ENCODE measurements around the gene ELF4. TPM values are rescaled to one million over a fixed set of nuclear protein-coding genes. Genes with fewer than 3 reads are reported as not detected.

Gene ELF4
- total and polyA plus RNA-seq, 2 of the 13 experiments (the other 11 are each of a cell fraction or from before 2014, with no cell fraction given), result 1.3 to 2.6 TPM

DNA sequence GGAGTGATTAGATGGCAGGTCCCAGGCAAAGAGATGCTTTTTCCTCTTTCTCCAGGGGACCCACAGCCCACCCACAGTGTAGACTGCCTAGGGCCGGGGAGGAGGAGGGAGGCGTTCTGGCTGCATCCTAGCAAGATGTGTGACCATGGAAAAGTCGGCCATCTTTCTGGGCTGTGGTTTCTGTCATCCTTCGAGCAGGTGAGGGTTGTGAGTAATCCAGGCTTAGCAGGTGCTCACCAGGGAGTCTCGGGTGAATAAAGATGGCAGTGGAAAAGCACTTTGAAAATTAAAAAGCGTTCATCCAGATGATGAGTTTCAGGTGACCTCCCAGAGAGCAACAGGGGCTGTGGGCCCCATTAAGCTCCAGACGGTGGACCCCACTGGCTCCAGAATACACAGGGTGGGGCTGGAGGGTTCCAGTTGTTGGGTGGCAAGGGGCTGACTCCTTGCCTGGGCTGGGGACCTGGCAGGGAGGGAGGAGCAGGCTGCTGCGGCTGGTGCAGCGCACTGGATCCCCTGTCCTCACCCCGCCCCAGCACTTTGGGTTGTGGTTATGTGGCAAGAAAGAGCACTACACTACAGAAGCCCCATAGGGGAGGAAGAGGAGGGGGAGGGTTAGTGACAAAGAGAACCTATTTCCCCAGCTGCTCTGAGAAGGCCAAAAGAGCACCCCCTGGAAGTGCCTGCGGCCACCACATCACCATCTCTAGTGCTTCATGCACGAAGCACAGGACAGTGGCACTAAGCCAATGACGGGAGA, 23.7 kb downstream of the ELF4 start:
- Histone ChIP-seq H4K20me1 (ENCODE audit: insufficient read depth, low read length) (no peaks in the 10 kb centered on the region), H3K4me2 (ENCODE audit: low read depth, low read length) (no peak overlapping the region), H3K9ac (ENCODE audit: insufficient read depth, low read depth, low read length) (no peak overlapping the region), H3K79me2 (ENCODE audit: insufficient read depth, low read length) (no peaks in the 10 kb centered on the region), H3K27me3 (ENCODE audit: control insufficient read depth in 1 of 2, insufficient read depth in 2 of 2, low read length in 2 of 2) (no peaks in the 10 kb centered on the region), H3K4me1 (ENCODE audit: insufficient read depth, low read length) (peaks cover 13% of the 10 kb centered on the region), H3K27ac (ENCODE audit: extremely low read length, insufficient read depth, low read length) (no peak overlapping the region), H3K9me3 (ENCODE audit: low read length) (no peaks in the 10 kb centered on the region), H3K36me3 (replicated peaks in 1 of 2; ENCODE audit: control insufficient read depth in 1 of 2, insufficient read depth in 2 of 2, low read length in 2 of 2) (no peaks in the 10 kb centered on the region), H3K4me3 (replicated peaks in 1 of 3; ENCODE audit: insufficient read depth in 1 of 3, low read depth in 2 of 3, low read length in 3 of 3) (no peak overlapping the region), H2AFZ (ENCODE audit: low read length) (no peak overlapping the region)
- DNase-seq (ENCODE audit: low spot score), result no peak
- POLR2A ChIA-PET, result no interaction called here
- no peak for FAIRE-seq
- no TSS peak for BruUV-seq (replicated peaks)
- WGBS (ENCODE audit: low lambda C conversion rate), result 89% methylated on average over 6 of the region's 13 CpGs
- CTCF ChIA-PET (ENCODE audit: low intra/inter-chr PET ratio, low total read pairs), result no interaction called here
- ATAC-seq, result no peak
- intact Hi-C loops (cut with micrococcal nuclease; ENCODE audit: unreplicated experiment), result no loop called here
- in situ Hi-C loops (cut with HindIII; ENCODE audit: extremely low pct_ligation_motif_present, low pct_unique_long_range_greater_than_20kb), result no loop called here
- TF ChIP-seq HNRNPK (IDR thresholded peaks at IDR 0.05; ENCODE audit: low read depth, low read length, poor library complexity, severe bottlenecking) (no peak), NFE2L1 (CRISPR knock-in tag; IDR thresholded peaks at IDR 0.05; ENCODE audit: borderline replicate concordance) (no peak), ZNF558 (CRISPR knock-in tag; IDR thresholded peaks at IDR 0.05; ENCODE audit: borderline replicate concordance) (no peak), CHD2 (IDR thresholded peaks at IDR 0.05; ENCODE audit: low read depth, low read length) (no peak), SMARCE1 (IDR thresholded peaks at IDR 0.05; ENCODE audit: borderline replicate concordance) (no peak)
- TF ChIP-seq, protein P1, sequence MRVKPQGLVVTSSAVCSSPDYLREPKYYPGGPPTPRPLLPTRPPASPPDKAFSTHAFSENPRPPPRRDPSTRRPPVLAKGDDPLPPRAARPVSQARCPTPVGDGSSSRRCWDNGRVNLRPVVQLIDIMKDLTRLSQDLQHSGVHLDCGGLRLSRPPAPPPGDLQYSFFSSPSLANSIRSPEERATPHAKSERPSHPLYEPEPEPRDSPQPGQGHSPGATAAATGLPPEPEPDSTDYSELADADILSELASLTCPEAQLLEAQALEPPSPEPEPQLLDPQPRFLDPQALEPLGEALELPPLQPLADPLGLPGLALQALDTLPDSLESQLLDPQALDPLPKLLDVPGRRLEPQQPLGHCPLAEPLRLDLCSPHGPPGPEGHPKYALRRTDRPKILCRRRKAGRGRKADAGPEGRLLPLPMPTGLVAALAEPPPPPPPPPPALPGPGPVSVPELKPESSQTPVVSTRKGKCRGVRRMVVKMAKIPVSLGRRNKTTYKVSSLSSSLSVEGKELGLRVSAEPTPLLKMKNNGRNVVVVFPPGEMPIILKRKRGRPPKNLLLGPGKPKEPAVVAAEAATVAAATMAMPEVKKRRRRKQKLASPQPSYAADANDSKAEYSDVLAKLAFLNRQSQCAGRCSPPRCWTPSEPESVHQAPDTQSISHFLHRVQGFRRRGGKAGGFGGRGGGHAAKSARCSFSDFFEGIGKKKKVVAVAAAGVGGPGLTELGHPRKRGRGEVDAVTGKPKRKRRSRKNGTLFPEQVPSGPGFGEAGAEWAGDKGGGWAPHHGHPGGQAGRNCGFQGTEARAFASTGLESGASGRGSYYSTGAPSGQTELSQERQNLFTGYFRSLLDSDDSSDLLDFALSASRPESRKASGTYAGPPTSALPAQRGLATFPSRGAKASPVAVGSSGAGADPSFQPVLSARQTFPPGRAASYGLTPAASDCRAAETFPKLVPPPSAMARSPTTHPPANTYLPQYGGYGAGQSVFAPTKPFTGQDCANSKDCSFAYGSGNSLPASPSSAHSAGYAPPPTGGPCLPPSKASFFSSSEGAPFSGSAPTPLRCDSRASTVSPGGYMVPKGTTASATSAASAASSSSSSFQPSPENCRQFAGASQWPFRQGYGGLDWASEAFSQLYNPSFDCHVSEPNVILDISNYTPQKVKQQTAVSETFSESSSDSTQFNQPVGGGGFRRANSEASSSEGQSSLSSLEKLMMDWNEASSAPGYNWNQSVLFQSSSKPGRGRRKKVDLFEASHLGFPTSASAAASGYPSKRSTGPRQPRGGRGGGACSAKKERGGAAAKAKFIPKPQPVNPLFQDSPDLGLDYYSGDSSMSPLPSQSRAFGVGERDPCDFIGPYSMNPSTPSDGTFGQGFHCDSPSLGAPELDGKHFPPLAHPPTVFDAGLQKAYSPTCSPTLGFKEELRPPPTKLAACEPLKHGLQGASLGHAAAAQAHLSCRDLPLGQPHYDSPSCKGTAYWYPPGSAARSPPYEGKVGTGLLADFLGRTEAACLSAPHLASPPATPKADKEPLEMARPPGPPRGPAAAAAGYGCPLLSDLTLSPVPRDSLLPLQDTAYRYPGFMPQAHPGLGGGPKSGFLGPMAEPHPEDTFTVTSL (CRISPR knock-in tag; IDR thresholded peaks at IDR 0.05; ENCODE audit: borderline replicate concordance), result no peak
- TF ChIP-seq, protein P2, sequence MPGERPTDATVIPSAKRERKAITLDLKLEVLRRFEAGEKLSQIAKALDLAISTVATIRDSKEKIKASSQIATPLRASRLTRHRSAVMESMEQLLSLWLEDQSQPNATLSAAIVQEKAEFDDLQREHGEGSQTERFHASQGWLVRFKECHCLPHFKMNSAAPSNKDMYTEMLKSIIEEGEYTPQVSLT (CRISPR knock-in tag; IDR thresholded peaks at IDR 0.05; ENCODE audit: borderline replicate concordance, low read depth), result no peak
- TF ChIP-seq, protein P3, sequence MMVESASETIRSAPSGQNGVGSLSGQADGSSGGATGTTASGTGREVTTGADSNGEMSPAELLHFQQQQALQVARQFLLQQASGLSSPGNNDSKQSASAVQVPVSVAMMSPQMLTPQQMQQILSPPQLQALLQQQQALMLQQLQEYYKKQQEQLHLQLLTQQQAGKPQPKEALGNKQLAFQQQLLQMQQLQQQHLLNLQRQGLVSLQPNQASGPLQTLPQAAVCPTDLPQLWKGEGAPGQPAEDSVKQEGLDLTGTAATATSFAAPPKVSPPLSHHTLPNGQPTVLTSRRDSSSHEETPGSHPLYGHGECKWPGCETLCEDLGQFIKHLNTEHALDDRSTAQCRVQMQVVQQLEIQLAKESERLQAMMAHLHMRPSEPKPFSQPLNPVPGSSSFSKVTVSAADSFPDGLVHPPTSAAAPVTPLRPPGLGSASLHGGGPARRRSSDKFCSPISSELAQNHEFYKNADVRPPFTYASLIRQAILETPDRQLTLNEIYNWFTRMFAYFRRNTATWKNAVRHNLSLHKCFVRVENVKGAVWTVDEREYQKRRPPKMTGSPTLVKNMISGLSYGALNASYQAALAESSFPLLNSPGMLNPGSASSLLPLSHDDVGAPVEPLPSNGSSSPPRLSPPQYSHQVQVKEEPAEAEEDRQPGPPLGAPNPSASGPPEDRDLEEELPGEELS (CRISPR knock-in tag; IDR thresholded peaks at IDR 0.05), result no peak
- TF ChIP-seq, protein P4, sequence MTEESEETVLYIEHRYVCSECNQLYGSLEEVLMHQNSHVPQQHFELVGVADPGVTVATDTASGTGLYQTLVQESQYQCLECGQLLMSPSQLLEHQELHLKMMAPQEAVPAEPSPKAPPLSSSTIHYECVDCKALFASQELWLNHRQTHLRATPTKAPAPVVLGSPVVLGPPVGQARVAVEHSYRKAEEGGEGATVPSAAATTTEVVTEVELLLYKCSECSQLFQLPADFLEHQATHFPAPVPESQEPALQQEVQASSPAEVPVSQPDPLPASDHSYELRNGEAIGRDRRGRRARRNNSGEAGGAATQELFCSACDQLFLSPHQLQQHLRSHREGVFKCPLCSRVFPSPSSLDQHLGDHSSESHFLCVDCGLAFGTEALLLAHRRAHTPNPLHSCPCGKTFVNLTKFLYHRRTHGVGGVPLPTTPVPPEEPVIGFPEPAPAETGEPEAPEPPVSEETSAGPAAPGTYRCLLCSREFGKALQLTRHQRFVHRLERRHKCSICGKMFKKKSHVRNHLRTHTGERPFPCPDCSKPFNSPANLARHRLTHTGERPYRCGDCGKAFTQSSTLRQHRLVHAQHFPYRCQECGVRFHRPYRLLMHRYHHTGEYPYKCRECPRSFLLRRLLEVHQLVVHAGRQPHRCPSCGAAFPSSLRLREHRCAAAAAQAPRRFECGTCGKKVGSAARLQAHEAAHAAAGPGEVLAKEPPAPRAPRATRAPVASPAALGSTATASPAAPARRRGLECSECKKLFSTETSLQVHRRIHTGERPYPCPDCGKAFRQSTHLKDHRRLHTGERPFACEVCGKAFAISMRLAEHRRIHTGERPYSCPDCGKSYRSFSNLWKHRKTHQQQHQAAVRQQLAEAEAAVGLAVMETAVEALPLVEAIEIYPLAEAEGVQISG (CRISPR knock-in tag; IDR thresholded peaks at IDR 0.05), result no peak
- TF ChIP-seq, protein P5, sequence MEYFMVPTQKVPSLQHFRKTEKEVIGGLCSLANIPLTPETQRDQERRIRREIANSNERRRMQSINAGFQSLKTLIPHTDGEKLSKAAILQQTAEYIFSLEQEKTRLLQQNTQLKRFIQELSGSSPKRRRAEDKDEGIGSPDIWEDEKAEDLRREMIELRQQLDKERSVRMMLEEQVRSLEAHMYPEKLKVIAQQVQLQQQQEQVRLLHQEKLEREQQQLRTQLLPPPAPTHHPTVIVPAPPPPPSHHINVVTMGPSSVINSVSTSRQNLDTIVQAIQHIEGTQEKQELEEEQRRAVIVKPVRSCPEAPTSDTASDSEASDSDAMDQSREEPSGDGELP (IDR thresholded peaks at IDR 0.05; ENCODE audit: borderline replicate concordance, low read depth), result no peak

Measured in HepG2 (cell line).